GM12878 (cell line): Measurements from ENCODE around the gene ICA1.

Experiments
- CEBPB ChIP-seq, 2 experiments: fragments of 150-350 bp in 1 of 2; IDR thresholded peaks; 2 replicates each; pipeline ENCODE4 v1.6.1; 2012 to 2014; ENCODE audit warnings: low read depth in 2 of 2, low read length in 2 of 2, borderline replicate concordance in 1 of 2, inconsistent platforms in 1 of 2
- SMC3 ChIP-seq: IDR thresholded peaks from 2 replicates; pipeline ENCODE4 v1.6.1; 2011; ENCODE audit warnings: low read length, improper control_type of control experiment, borderline replicate concordance
- SP1 ChIP-seq: IDR thresholded peaks from one replicate; pipeline ENCODE4 v1.6.1; 2011; ENCODE audit warnings: low read depth, low read length
- STAT3 ChIP-seq: IDR thresholded peaks from 2 replicates; pipeline ENCODE4 v1.6.1; 2011; ENCODE audit warnings: low read depth, low read length, improper control_type of control experiment
- TARDBP ChIP-seq: IDR thresholded peaks from 2 replicates; pipeline ENCODE4 v1.6.1; 2016; ENCODE audit warnings: borderline replicate concordance
- TBL1XR1 ChIP-seq: IDR thresholded peaks from 2 replicates; pipeline ENCODE4 v1.6.1; 2012; ENCODE audit warnings: low read depth, low read length, improper control_type of control experiment
- TCF12 ChIP-seq: IDR thresholded peaks from 2 replicates; pipeline ENCODE4 v1.6.1; 2011; ENCODE audit warnings: low read depth, mild to moderate bottlenecking, low read length
- TCF3 ChIP-seq: IDR thresholded peaks from 2 replicates; pipeline ENCODE4 v1.6.1; 2012; ENCODE audit warnings: low read depth, mild to moderate bottlenecking, low read length, borderline replicate concordance; ENCODE audit not compliant: insufficient read depth
- TF ChIP-seq, protein P1 (sequence below): IDR thresholded peaks from 2 replicates; pipeline ENCODE4 v1.6.1; 2012; ENCODE audit warnings: low read depth, low read length, improper control_type of control experiment
- TF ChIP-seq, protein P2 (sequence below), 3 experiments: IDR thresholded peaks in 2 of 3; conservative IDR thresholded peaks in 1 of 3; 2 replicates each; pipeline ENCODE4 v1.5.1; 2011; ENCODE audit warnings: low read depth in 3 of 3, low read length in 3 of 3, mild to moderate bottlenecking in 3 of 3, control low read depth in 2 of 3, moderate library complexity in 2 of 3, inconsistent platforms in 1 of 3, mixed read lengths in 1 of 3; ENCODE audit not compliant: control insufficient read depth in 2 of 3, insufficient read depth in 1 of 3; ENCODE audit errors: extremely low read depth in 1 of 3
- TF ChIP-seq, protein P3 (sequence below): IDR thresholded peaks from 2 replicates; pipeline ENCODE4 v1.6.1; 2011; ENCODE audit warnings: borderline replicate concordance, low read depth, mild to moderate bottlenecking, moderate library complexity, mixed read lengths, low read length; ENCODE audit not compliant: insufficient read depth; ENCODE audit errors: extremely low read length

DNA sequence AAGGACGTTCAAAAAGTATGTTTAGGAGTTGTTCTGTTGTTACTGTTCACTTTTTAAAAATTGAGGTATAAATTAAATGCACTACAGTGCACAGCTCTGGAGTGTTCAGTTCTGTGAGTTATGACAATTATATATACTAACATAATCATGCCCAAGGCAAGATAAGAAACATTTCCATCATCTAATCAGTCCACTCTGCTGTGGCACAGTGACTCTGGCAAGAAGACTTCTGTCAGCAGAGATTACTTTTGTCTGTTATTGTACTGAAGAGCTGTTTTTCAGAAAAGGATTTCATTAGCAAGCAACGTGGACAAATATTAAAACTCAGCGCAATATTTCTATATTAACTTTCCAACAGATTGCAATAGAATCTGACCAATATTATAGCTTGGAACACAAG is 32.0 kb downstream of the ICA1 start:
- no peak for TF ChIP-seq TCF3
- TF ChIP-seq, protein P1, sequence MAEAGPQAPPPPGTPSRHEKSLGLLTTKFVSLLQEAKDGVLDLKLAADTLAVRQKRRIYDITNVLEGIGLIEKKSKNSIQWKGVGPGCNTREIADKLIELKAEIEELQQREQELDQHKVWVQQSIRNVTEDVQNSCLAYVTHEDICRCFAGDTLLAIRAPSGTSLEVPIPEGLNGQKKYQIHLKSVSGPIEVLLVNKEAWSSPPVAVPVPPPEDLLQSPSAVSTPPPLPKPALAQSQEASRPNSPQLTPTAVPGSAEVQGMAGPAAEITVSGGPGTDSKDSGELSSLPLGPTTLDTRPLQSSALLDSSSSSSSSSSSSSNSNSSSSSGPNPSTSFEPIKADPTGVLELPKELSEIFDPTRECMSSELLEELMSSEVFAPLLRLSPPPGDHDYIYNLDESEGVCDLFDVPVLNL, result no peak
- no peak for TF ChIP-seq TBL1XR1
- TF ChIP-seq, protein P2, sequence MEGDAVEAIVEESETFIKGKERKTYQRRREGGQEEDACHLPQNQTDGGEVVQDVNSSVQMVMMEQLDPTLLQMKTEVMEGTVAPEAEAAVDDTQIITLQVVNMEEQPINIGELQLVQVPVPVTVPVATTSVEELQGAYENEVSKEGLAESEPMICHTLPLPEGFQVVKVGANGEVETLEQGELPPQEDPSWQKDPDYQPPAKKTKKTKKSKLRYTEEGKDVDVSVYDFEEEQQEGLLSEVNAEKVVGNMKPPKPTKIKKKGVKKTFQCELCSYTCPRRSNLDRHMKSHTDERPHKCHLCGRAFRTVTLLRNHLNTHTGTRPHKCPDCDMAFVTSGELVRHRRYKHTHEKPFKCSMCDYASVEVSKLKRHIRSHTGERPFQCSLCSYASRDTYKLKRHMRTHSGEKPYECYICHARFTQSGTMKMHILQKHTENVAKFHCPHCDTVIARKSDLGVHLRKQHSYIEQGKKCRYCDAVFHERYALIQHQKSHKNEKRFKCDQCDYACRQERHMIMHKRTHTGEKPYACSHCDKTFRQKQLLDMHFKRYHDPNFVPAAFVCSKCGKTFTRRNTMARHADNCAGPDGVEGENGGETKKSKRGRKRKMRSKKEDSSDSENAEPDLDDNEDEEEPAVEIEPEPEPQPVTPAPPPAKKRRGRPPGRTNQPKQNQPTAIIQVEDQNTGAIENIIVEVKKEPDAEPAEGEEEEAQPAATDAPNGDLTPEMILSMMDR (IDR thresholded peaks at IDR 0.05 in 2 of 3, conservative IDR thresholded peaks at IDR 0.05 in 1 of 3; ENCODE audit: control insufficient read depth in 2 of 3, extremely low read depth in 1 of 3, insufficient read depth in 1 of 3, low read depth in 3 of 3, low read length in 3 of 3), result no peak
- TF ChIP-seq, protein P3, sequence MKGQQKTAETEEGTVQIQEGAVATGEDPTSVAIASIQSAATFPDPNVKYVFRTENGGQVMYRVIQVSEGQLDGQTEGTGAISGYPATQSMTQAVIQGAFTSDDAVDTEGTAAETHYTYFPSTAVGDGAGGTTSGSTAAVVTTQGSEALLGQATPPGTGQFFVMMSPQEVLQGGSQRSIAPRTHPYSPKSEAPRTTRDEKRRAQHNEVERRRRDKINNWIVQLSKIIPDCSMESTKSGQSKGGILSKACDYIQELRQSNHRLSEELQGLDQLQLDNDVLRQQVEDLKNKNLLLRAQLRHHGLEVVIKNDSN, result no peak
- no peak for TF ChIP-seq SMC3
- no peak for TF ChIP-seq TARDBP
- TF ChIP-seq STAT3, result no peak
- TF ChIP-seq CEBPB (IDR thresholded peaks at IDR 0.05; ENCODE audit: borderline replicate concordance in 1 of 2, low read depth in 2 of 2, low read length in 2 of 2), result no peak
- TF ChIP-seq SP1, result no peak
- no peak for TF ChIP-seq TCF12
